Ascending aorta (tissue), 2 donors: ENCODE data around the gene CD44. TPM values are rescaled to one million over a fixed set of nuclear protein-coding genes. Genes with fewer than 3 reads are reported as not detected.

Source experiments
- DNase-seq, 2 donors: peaks; one replicate each; pipeline ENCODE4 v3.0.0-alpha.2; 2019; ENCODE audit warnings: low spot score in 2 of 2
- H3K27ac ChIP-seq, 2 donors: fragments of 200-600 bp; sonication (generic); one replicate each; pipeline ENCODE4 v1.5.1; 2016 to 2017; ENCODE audit warnings: mild to moderate bottlenecking in 1 of 2
- H3K27me3 ChIP-seq: fragments of 200-600 bp; sonication (generic); one replicate; pipeline ENCODE4 v1.5.1; 2017
- H3K36me3 ChIP-seq, 2 donors: fragments of 200-600 bp; sonication (generic); one replicate each; pipeline ENCODE4 v1.5.1; 2016
- H3K4me1 ChIP-seq, 2 donors: fragments of 200-600 bp; sonication (generic); one replicate each; pipeline ENCODE4 v1.5.1; 2016 to 2017; ENCODE audit warnings: mild to moderate bottlenecking in 1 of 2
- H3K4me3 ChIP-seq, 2 donors: fragments of 200-600 bp; sonication (generic); one replicate each; pipeline ENCODE4 v1.5.1; 2016 to 2017; ENCODE audit warnings: mild to moderate bottlenecking in 1 of 2
- H3K9me3 ChIP-seq, 2 donors: fragments of 200-600 bp; sonication (generic); one replicate each; pipeline ENCODE4 v1.5.1; 2016
- intact Hi-C: fragments of 100-400 bp; cut with DNase I; formaldehyde crosslinking; loops from one replicate; pipeline ENCODE4 v1.15.1; 2023
- total RNA-seq: library from RNA; depleted of rRNA; stranded (reverse); fragments of >200 nt; gene quantifications from one replicate; pipeline ENCODE4 v1.1.0, GENCODE V29; 2016
- TF ChIP-seq, protein P1 (sequence below), 3 experiments: fragments of 200-600 bp in 2 of 3; fragments of 450-650 bp in 1 of 3; sonication (generic) in 2 of 3; IDR thresholded peaks; one replicate each; pipeline ENCODE4 v1.5.1; 2016 to 2019; ENCODE audit warnings: antibody characterized with exemption in 3 of 3, mild to moderate bottlenecking in 1 of 3, moderate library complexity in 1 of 3

CD44 gene
- total RNA-seq, 1 donor from 2014 or later, result 188 TPM

DNA sequence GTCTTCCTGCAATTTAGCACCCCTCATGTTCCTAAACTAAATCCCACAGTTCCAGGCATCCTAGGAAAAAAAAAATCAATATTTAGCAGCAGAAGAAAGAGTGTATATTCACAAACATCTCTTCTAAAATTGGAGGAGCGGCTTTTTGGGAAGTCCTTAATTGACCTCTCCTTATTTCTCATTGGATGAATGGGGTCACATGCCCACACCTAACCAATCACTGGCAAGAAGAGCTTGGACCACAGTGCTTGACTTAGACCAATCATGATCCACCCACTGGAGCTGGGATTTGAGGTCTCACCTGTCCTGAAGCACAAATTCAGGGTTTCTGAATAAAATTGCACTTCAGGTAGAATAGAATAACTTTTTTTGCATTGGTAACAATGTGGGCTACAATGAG, 16.0 kb downstream of the CD44 start:
- no peak for DNase-seq
- H3K36me3 ChIP-seq, result no peaks in the 10 kb centered on the region
- H3K4me3 ChIP-seq, result no peak overlapping the region
- peak overlapping the region in 1 of 2 donors; percentile 9 for H3K27ac ChIP-seq
- H3K27me3 ChIP-seq, result no peaks in the 10 kb centered on the region
- TF ChIP-seq, protein P1, sequence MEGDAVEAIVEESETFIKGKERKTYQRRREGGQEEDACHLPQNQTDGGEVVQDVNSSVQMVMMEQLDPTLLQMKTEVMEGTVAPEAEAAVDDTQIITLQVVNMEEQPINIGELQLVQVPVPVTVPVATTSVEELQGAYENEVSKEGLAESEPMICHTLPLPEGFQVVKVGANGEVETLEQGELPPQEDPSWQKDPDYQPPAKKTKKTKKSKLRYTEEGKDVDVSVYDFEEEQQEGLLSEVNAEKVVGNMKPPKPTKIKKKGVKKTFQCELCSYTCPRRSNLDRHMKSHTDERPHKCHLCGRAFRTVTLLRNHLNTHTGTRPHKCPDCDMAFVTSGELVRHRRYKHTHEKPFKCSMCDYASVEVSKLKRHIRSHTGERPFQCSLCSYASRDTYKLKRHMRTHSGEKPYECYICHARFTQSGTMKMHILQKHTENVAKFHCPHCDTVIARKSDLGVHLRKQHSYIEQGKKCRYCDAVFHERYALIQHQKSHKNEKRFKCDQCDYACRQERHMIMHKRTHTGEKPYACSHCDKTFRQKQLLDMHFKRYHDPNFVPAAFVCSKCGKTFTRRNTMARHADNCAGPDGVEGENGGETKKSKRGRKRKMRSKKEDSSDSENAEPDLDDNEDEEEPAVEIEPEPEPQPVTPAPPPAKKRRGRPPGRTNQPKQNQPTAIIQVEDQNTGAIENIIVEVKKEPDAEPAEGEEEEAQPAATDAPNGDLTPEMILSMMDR (IDR thresholded peaks at IDR 0.05), result no peak
- intact Hi-C loops, result no loop called here
- peaks cover 0 to 51% of the 10 kb centered on the region in 2 donors for H3K4me1 ChIP-seq
- H3K9me3 ChIP-seq, result no peaks in the 10 kb centered on the region

DNA sequence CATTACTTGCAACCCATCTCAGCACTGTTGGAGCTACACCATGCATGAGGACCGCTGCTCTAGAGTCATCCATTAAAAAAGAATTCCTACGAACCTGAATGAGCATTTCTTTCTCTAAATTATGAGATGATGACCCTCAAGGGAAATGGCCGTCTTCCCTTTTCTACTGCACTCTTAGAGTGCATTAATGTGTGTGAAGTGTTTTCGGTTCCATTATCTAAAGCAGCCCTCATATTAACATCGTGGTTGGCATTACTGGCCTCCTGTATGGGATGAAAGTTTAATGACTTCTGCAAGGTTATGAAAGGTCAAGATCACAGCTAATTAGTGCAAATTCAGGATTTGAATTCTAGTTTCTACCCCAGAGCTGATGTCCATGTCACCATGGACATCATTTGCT, 16.7 kb downstream of the CD44 start:
- no peak for DNase-seq
- no peak overlapping the region for H3K4me3 ChIP-seq

DNA sequence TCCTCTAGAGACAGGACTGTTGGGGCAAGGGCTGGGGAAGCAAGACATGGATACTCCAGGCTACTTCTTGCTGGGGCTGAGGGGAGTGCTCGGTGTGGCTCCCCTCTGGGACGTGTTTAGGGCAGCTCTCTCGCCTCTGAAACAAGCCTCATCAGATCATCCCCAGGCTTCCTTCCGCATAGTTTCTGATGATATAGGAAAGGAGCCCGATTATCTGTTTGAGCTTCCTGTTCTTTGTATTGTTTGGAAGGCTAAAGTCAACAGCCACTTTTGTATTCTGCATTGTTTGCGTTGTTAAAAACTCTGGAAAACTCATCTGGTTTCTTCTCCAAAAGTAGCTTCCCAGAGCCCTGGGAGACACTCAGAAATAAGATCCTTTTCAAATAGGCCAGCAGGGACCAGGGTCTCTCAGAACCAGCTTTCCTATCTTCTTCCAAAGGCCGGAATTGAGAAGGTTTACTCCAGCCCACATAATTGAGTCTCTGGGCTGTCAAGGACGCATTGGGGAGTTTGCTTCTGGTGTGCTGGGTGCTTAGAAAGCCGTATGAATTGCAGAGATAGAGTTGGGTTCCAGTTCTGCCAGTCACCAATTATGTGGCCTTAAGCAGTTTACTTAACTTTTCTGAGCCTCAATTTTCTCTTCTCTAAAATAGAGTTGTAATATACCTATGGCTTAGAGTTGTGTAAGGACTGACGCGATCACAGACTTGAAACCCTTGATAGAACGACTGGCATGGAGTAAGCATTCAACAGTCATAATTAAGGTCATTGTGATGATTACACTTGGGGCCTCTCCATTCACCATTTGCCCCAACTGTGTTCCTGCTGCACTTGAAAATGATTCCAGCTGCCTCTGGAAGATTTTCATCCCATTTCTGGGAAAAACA, 19.1 kb downstream of the CD44 start:
- H3K36me3 ChIP-seq, result no peaks in the 10 kb centered on the region
- no peak for DNase-seq
- intact Hi-C loops, result no loop called here
- peak overlapping the region; percentile 43 to 69 for H3K27ac ChIP-seq
- H3K9me3 ChIP-seq, result no peaks in the 10 kb centered on the region
- TF ChIP-seq, protein P1 (IDR thresholded peaks at IDR 0.05), result no peak
- no peak overlapping the region for H3K4me3 ChIP-seq
- H3K27me3 ChIP-seq, result no peaks in the 10 kb centered on the region
- peaks cover 0 to 63% of the 10 kb centered on the region in 2 donors for H3K4me1 ChIP-seq

More for the DNA sequence above, 16.7 kb downstream of the CD44 start:
- H3K36me3 ChIP-seq, result no peaks in the 10 kb centered on the region
- no peaks in the 10 kb centered on the region for H3K27me3 ChIP-seq
- H3K27ac ChIP-seq, result no peak overlapping the region
- H3K4me1 ChIP-seq, result peaks cover 0 to 57% of the 10 kb centered on the region in 2 donors
- intact Hi-C loops, result no loop called here
- no peaks in the 10 kb centered on the region for H3K9me3 ChIP-seq
- TF ChIP-seq, protein P1 (IDR thresholded peaks at IDR 0.05), result no peak

DNA sequence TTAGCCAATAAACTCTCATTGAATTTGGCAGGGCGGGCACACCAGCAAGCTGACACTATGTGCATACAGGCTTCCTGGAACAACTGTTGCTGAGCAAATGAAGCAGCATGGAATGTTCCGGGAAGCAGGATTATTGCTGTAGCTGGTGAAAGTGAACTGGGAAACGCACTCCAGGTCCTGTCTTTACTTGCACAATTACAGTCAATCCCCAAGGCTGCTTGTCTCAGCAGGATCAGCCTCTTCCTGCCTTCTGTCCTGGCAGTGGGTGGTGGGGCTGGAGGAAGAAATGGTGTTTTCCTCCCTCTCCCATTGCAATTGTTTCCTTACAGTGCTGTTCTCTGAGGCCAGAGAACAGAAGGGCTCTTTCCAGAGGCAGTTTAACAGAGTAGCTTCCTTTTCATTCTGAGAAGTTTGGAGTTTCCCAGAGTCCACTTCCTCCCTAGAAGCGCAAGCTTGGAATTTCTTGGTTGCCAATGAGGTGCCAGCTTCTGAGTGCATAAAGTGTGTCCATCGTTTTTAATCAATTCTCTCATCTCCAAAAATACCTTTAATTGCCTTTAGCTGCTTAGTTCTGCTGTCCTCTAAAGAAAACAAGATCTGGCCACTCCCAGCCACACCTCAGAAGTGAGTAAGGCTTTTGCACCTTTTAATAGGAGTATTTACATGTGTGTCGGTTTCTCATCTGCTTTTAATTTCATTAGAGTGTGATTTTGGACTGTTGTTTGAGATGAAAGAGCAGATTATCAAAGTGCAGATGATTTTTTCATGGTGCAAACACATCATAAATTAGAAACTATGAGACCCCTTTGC, 19.9 kb downstream of the CD44 start:
- peak overlapping the region; percentile 52 to 69 for H3K27ac ChIP-seq

DNA sequence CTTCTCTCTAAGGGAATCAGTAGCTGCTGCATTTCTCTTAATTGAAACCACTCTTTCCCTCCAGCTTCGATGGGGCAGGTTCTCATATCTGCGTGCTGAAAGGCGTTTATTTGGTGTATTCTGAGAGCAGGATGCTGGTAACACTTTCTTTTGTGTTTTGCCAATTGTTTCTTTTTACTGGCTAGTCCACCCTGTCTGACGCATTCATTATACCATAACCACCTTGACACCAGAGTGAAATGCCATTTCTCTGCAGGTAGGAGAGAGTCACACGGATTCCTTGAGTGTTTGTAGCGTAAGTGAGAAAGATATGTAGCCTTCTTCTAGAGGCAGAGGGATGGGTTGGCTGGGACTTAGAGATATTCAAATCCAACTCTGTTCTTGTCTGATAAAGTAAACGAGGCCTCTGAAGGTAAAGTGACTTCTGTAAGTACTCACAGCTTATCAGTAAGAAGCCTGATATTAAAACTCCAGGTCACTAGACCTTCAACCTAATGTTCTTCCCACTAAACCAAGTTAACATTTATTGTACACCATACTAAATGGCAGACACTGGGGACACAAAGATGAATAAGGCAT, 21.4 kb downstream of the CD44 start:
- no peaks in the 10 kb centered on the region for H3K27me3 ChIP-seq
- no peak overlapping the region for H3K4me3 ChIP-seq
- DNase-seq, result no peak
- TF ChIP-seq, protein P1 (IDR thresholded peaks at IDR 0.05), result no peak
- intact Hi-C loops, result no loop called here
- H3K4me1 ChIP-seq, result peaks cover 7 to 76% of the 10 kb centered on the region in 2 donors
- no peaks in the 10 kb centered on the region for H3K36me3 ChIP-seq
- peak overlapping the region; percentile 72 to 87 for H3K27ac ChIP-seq
- H3K9me3 ChIP-seq, result no peaks in the 10 kb centered on the region

More for the DNA sequence above, 19.9 kb downstream of the CD44 start:
- DNase-seq, result peak in 1 of 2 donors; percentile 79
- TF ChIP-seq, protein P1 (IDR thresholded peaks at IDR 0.05), result no peak
- Histone ChIP-seq H3K36me3 (no peaks in the 10 kb centered on the region), H3K4me3 (no peak overlapping the region), H3K9me3 (no peaks in the 10 kb centered on the region), H3K27me3 (no peaks in the 10 kb centered on the region), H3K4me1 (peaks cover 4 to 71% of the 10 kb centered on the region in 2 donors)
- intact Hi-C loops, result no loop called here
